ENCODE data around the gene TBC1D19. TPM values are rescaled to one million over a fixed set of nuclear protein-coding genes. Genes with fewer than 3 reads are reported as not detected.
"Not testable (repeated sequence)": the region's sequence is repeated elsewhere in the genome, so short reads cannot be mapped to it uniquely, and the experiment has no call there.

The TBC1D19 gene, protein sequence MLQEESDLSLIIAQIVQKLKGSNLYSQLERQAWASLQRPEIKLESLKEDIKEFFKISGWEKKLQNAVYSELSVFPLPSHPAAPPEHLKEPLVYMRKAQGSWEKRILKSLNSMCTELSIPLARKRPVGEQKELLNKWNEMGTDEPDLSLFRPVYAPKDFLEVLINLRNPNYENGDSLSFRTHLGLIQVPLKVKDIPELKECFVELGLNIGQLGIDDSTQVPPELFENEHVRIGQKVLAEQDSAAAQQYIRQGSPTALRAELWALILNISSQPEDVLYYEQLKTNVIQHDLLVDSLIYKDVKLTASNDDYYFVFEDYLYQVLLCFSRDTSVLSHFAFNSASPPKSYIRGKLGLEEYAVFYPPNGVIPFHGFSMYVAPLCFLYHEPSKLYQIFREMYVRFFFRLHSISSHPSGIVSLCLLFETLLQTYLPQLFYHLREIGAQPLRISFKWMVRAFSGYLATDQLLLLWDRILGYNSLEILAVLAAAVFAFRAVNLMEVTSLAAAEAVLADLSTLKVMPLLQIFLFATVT
- 35.2 and 67.1 TPM in 2 replicates for total RNA-seq (ENCODE audit: low replicate concordance)

DNA sequence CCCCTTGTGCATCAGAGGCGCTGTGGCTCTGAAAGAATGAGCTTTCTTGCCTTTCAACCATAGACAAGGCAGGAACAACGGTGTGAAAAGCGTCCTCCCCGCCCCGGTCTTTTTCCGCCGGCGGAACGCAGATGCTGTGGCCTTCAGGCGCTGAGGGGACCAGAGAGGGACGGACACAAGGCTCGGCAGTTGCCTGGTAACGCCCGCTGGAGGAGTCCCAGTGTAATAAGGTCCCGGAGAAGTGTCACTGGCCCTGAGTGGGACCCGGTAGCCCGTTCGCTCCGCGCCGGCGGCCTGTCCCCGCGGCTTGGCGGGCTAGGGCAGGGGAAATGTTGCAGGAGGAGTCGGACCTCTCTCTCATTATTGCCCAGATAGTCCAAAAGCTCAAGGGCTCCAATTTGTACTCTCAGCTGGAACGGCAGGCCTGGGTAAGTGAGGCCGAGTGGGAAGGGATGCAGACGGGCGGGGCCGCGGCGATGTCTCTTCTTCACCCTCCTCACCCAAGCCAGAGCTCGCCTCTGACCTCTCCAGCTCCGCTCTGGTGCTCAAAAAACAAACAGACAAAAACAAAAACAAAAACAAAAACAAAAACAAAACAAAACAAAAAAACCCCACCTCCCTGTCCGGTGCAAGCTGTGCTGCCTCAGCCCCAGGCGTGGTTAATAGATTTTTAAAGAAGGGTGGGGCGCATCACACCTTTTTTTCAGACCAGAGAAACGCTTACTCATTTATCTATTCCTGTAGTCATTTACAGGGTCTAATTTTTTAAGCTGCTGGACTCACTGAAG, at the start of gene TBC1D19:
Gene TBC1D19, plus strand, starts transcription at position 220 of the 788 bp plus-strand sequence. Its CDS starts 110 bp downstream, at position 330.
- DNase-seq (ENCODE audit: low read depth), result peak; percentile 86
- H3K4me3 ChIP-seq (ENCODE audit: low read depth, low read length), result peak within 1 kb of the TSS; percentile 93
- TF ChIP-seq, protein P1, sequence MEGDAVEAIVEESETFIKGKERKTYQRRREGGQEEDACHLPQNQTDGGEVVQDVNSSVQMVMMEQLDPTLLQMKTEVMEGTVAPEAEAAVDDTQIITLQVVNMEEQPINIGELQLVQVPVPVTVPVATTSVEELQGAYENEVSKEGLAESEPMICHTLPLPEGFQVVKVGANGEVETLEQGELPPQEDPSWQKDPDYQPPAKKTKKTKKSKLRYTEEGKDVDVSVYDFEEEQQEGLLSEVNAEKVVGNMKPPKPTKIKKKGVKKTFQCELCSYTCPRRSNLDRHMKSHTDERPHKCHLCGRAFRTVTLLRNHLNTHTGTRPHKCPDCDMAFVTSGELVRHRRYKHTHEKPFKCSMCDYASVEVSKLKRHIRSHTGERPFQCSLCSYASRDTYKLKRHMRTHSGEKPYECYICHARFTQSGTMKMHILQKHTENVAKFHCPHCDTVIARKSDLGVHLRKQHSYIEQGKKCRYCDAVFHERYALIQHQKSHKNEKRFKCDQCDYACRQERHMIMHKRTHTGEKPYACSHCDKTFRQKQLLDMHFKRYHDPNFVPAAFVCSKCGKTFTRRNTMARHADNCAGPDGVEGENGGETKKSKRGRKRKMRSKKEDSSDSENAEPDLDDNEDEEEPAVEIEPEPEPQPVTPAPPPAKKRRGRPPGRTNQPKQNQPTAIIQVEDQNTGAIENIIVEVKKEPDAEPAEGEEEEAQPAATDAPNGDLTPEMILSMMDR (IDR thresholded peaks at IDR 0.05; ENCODE audit: insufficient read depth, low read length), result no peak

DNA sequence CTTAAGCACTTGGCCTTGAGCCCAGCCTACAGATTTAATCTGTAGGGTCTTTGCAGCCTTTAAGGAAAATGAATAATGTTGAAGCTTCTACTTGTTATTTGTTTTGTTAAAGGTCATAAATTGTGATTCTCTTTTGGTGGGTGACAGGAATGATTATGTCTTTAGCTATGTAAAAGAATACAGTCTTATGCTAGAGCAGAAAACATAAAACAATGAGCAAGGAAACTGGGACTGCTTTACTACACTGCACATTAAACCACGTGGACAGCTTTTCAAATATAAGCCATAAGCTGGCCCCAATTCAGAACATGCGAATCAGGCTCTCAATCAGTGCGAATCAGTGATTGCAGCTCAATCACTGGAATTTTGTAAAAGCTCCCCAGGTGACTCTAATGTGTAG, 40.9 kb upstream of the TBC1D19 start:
- TF ChIP-seq, protein P1 (IDR thresholded peaks at IDR 0.05; ENCODE audit: insufficient read depth, low read length), result no peak
- no peak for DNase-seq (ENCODE audit: low read depth)

DNA sequence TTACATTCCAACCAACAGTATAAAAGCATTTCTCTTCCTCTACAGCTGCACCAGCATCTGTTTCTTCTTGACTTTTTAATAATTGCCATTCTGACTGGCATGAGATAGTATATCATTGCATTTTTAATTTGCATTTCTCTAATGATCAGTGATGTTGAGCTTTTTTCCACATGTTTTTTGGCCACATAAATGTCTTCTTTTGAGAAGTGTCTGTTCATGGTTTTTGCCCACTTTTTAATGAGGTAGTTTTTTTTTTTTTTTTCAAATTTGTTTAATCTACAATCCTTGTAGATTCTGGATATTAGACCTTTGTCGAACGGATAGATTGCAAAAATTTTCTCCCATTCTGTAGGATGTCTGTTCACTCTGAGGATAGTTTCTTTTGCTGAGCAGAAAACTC, 39.5 kb upstream of the TBC1D19 start:
- H3K4me3 ChIP-seq (ENCODE audit: low read depth, low read length), result no peak overlapping the region
- no peak for DNase-seq (ENCODE audit: low read depth)
- TF ChIP-seq, protein P1 (IDR thresholded peaks at IDR 0.05; ENCODE audit: insufficient read depth, low read length), result no peak

More for the DNA sequence above, 40.9 kb upstream of the TBC1D19 start:
- no peak overlapping the region for H3K4me3 ChIP-seq (ENCODE audit: low read depth, low read length)

DNA sequence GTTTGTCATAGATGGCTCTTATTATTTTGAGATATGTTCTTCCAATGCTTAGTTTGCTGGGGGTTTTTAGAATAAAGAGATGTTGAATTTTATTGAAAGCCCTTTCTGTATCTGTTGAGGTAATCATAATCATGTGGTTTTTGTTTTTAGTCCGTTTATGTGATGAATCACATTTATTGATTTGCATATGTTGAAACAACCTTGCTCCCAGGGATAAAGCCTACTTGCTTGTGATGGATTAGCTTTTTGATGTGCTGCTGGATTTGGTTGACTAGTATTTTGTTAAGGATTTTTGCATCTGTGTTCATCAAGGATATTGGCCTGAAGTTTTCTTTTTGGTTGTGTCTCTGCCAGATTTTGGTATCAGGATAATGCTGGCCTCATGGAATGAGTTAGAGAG, 35.5 kb upstream of the TBC1D19 start:
- not testable (repeated sequence) for DNase-seq (ENCODE audit: low read depth); H3K4me3 ChIP-seq (ENCODE audit: low read depth, low read length)

DNA sequence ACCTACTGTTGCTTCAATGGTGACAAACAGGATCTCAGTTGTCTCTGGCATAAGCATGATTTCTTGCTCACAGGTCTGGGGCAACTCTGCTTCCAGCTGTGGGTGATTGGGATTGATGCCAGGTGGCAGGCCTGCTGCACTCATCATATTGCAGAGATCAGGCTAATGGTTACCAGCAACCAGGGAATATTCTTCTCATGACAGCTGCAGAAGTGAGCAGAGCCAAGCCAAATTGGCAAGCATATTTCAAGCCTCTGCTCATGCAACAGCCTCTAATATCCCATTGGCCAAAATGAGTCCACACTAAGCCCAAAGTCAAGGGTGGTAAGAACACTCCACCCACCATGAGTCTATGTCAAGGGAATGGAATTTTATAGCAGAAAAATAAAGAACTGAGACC, 26.7 kb upstream of the TBC1D19 start:
- DNase-seq (ENCODE audit: low read depth), result peak; percentile 94

DNA sequence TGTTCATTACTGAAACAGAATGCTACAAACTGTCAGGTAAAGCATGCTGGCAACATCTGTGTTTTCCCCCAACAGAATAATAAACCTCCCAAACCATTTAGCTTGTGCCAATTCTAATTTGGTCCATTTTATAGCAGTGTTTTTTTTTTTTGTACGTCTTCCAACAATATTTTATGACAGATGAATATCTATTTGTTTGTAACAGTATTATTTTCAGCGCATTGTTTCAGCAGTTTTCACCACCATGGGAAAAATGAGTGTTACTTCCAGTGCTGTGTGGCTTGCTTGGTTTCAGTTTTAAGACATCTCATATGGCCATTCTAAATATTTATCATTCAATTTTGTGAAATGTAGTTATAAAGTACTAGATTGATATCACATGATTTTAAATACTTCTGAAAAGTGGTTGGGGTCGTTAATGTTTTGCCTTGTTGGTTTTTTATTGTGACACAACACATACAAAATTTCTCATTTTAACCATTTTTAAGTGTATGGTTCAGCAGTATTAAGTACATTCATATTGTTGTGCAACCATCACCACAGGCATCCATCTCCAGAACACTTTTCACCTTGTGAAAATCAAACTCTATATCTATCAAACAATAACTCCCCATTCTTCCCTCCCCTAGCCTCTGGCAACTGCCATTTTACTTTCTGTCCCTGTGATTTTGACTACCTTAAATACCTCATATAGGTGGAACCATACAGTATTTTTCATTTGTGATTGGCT, 25.6 kb upstream of the TBC1D19 start:
- TF ChIP-seq, protein P1 (IDR thresholded peaks at IDR 0.05; ENCODE audit: insufficient read depth, low read length), result no peak
- no peak for DNase-seq (ENCODE audit: low read depth)

More for the DNA sequence above, 26.7 kb upstream of the TBC1D19 start:
- H3K4me3 ChIP-seq (ENCODE audit: low read depth, low read length), result no peak overlapping the region
- TF ChIP-seq, protein P1 (IDR thresholded peaks at IDR 0.05; ENCODE audit: insufficient read depth, low read length), result no peak

More for the DNA sequence above, 25.6 kb upstream of the TBC1D19 start:
- no peak overlapping the region for H3K4me3 ChIP-seq (ENCODE audit: low read depth, low read length)

All from fibroblast of the aortic adventitia (primary cell).